H7 (cell line): Measurements from ENCODE around the gene C5orf46. TPM values are rescaled to one million over a fixed set of nuclear protein-coding genes. Genes with fewer than 3 reads are reported as not detected.

Experiments used
- DNase-seq: peaks from one replicate; pipeline ENCODE4 v3.0.0; 2012
- H3K27me3 ChIP-seq: 2 replicates; pipeline ENCODE4 v1.6.0; 2011; ENCODE audit warnings: mild to moderate bottlenecking, low read length; ENCODE audit not compliant: control insufficient read depth, insufficient read depth
- H3K36me3 ChIP-seq: replicated peaks from 2 replicates; pipeline ENCODE4 v1.5.1; 2011; ENCODE audit warnings: low read length; ENCODE audit not compliant: control insufficient read depth, insufficient read depth
- H3K4me3 ChIP-seq: 2 replicates; pipeline ENCODE4 v1.5.1; 2011; ENCODE audit warnings: low read depth, mild to moderate bottlenecking, control low read depth, low read length, moderate library complexity; ENCODE audit not compliant: insufficient read depth
- total RNA-seq: library from RNA; depleted of rRNA; stranded (reverse); fragments of >200 nt; shearing (Covaris generic); gene quantifications from 2 replicates; pipeline ENCODE4 v1.2.3, GENCODE V29; 2014

C5orf46 gene
- total RNA-seq, 1 experiment from 2014 or later = not detected

GRCh38 chr5:147857302-147858129 is 48.8 kb downstream of the C5orf46 start:
- H3K27me3 ChIP-seq = no peaks in the 10 kb centered on the region
- 0 out of 2 replicates have a peak, but pooled peaks cover 1% of the 10 kb centered on the region for H3K36me3 ChIP-seq
- peak; percentile 4 for DNase-seq
- no peak overlapping the region for H3K4me3 ChIP-seq

DNA sequence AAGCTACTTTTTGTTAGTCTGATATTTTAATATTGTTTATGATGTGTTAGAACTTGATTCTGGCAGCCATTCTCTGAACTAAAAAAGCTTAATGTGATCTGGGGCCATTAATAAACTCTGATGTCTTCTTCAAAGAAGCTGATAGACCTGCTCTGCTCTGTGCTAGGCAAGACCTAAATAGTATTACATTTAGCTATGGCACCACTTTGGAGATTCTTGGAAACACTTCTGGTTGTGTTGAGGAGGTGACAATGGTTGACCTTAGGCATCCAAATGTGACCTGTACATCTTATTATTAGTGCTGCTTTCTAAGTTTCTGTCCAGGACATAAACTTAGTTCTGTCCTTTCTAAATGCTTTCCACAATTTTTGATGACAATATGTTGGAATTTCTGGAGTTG is 49.5 kb downstream of the C5orf46 start:
- Histone ChIP-seq H3K27me3 (no peaks in the 10 kb centered on the region), H3K36me3 (0 out of 2 replicates have a peak, but pooled peaks cover 1% of the 10 kb centered on the region), H3K4me3 (no peak overlapping the region)
- no peak for DNase-seq

- Histone ChIP-seq H3K4me3 (no peak overlapping the region), H3K36me3 (no peaks in the 10 kb centered on the region), H3K27me3 (no peaks in the 10 kb centered on the region)
- no peak for DNase-seq
Observed at GRCh38 chr5:147855774-147856069, 50.6 kb downstream of the C5orf46 start.

DNA sequence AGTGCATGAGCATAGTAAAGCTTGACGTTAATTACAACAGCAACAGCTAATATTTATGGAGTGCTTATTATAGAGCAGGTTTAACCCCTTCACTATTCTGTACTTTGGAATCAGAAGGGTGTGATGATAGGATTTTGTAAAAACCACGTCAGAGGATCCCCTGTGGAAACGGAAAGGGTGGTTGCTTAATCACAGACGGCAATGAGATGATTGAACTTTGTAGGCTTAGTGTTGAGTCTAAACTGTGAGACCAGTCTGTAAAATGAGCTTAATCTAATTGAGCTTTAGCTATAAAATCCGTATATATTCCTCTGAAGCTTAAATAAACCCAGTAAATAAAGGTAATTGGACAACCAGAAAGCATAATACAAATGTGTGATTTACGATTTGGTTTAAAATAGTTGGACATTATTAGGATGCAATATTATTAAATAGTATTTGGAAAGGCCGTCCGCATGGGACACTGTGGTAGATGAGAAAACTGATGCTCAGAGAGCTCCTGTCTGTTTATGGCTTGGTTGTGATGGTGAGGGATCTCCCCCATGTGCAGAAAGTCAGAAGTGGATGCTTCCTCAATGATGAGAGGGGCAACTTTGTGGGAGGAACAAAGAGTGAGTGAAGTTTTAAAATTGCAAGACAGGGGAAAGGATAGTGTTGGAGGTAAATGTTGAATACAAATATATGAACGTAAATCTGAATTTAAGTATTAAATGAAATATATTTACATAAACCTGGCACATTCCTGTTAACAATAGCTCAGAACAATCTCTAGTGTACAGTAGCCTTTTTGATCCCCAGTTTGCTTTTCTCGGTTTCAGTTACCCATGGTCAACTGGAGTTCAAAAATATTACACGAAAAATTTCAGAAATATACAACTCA is 51.2 kb downstream of the C5orf46 start:
- no peak for DNase-seq
- no peak overlapping the region for H3K4me3 ChIP-seq
- H3K27me3 ChIP-seq = no peaks in the 10 kb centered on the region
- no peaks in the 10 kb centered on the region for H3K36me3 ChIP-seq

DNA sequence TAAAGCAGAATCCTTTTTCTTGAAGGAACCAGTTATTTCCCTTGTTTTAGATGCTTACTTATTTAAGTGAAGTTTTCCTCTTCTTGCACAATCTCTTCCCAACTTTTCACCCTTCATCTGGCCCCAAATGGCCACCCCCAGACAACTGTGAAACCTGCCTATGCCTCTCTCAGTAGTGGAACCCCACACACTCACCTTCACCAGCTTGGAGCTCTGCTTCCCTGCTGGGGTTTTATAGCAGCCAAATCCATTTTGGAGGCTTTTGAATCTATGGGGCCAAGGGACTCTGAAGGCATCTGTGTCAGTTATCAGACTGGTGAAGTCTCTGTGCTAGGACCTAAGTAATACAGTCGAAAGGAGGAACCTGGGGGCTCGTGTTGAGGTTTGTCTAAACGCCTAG is 52.0 kb downstream of the C5orf46 start:
- no peak for DNase-seq
- Histone ChIP-seq H3K36me3 (no peaks in the 10 kb centered on the region), H3K27me3 (no peaks in the 10 kb centered on the region), H3K4me3 (no peak overlapping the region)

DNA sequence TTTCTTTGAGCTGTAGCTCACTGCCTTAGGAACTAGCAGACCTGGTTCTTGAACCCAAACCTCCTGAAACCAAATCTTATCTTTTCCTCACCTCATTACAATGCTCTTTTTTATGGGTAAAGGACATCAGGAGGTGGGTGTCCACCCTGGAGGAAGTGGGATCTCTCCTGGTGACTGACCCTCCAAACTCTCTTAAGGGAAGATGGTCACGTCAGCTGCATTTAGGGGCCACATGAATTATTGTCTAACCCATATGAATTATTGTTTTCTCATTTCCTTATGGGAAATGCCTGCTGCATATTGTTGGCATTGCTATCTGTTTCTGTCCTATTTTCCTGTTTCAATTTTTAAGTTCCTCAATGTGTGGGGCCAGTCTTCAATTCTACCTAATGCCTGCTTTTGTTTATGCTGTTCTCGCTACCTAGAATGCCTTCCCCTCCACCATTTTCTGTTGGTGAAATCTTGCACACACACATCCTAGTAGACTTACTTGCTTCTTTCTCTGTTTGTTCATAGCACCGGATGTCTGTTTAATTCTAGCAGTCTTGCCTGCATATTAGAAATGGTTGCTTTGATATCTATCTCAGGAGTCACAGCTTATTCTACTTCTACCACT is 52.9 kb downstream of the C5orf46 start:
- H3K27me3 ChIP-seq = no peaks in the 10 kb centered on the region
- no peak overlapping the region for H3K4me3 ChIP-seq
- no peak for DNase-seq
- no peaks in the 10 kb centered on the region for H3K36me3 ChIP-seq

DNA sequence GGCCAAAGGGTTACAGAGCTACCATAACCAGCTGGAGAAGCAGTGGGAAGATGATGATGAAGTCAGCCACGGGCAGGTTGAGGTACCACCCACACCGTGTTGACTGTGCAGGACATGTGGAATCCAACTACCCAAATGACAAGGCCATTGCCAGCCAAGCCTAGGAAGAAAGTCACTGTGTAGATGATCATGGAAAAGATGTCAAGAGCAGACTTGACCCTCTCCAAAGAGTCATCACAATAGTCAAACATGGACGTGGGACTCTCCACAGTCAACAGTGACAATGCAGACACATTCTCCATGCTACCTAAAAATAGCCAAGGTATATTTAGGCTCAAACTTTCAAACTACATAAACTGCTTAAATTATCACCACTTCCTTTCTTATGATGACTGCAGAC is 54.0 kb downstream of the C5orf46 start:
- Histone ChIP-seq H3K27me3 (no peaks in the 10 kb centered on the region), H3K4me3 (no peak overlapping the region), H3K36me3 (no peaks in the 10 kb centered on the region)
- no peak for DNase-seq

GRCh38 chr5:147851578-147851977 is 54.8 kb downstream of the C5orf46 start:
- no peak for DNase-seq
- no peaks in the 10 kb centered on the region for H3K36me3 ChIP-seq
- H3K4me3 ChIP-seq = no peak overlapping the region
- no peaks in the 10 kb centered on the region for H3K27me3 ChIP-seq

DNA sequence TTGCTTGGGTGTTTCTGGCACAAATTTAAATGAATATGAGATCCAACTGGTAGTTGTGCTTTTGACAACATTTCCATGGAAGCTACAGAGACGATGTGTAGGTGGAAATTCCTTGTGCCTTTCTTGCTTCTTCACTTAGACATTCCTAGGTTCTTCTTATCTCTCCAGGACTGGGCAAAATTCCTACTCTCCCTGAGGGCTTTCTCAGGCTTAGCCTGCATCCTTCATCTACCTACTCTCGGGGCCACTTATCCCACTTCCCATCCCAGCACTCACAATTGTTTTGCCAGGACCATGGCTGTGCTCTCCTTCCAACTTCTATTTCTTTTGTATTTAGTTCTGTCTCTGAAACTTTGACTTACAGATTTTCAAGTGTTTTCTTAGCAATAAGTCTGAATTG is 57.1 kb downstream of the C5orf46 start:
- no peaks in the 10 kb centered on the region for H3K27me3 ChIP-seq
- H3K36me3 ChIP-seq = no peaks in the 10 kb centered on the region
- no peak for DNase-seq
- H3K4me3 ChIP-seq = no peak overlapping the region

DNA sequence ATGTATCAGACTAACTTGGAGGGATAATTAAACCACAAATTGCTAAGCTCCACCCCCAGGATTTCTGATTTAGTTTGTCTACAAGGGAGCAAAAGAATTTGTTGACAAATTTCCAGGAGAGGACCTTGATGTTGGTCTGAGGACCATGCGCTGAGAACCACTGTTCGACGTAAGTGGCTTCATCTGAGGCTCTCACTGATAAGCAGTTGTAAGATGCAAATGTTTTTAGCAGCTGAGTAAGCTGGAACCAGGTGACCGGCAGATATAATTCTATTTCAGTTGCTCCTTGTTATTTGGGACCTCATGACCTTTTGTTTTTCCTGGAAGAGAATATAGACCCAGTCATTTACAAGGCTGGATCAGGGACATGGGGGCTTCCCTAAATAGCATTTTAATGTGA is 60.7 kb downstream of the C5orf46 start:
- Histone ChIP-seq H3K36me3 (no peaks in the 10 kb centered on the region), H3K4me3 (no peak overlapping the region), H3K27me3 (no peaks in the 10 kb centered on the region)
- no peak for DNase-seq

GRCh38 chr5:147844846-147845245 is 61.5 kb downstream of the C5orf46 start:
- Histone ChIP-seq H3K36me3 (no peaks in the 10 kb centered on the region), H3K4me3 (no peak overlapping the region), H3K27me3 (no peaks in the 10 kb centered on the region)
- DNase-seq = no peak

- DNase-seq = no peak
- no peaks in the 10 kb centered on the region for H3K27me3 ChIP-seq
- no peak overlapping the region for H3K4me3 ChIP-seq
- no peaks in the 10 kb centered on the region for H3K36me3 ChIP-seq
Observed at GRCh38 chr5:147842869-147843268, 63.5 kb downstream of the C5orf46 start.
